Omental fat pad (tissue), 4 donors: ENCODE results near the gene NREP. TPM values are rescaled to one million over a fixed set of nuclear protein-coding genes. Genes with fewer than 3 reads are reported as not detected.
A peak's percentile ranks its signal among the peaks of the same experiment; 100 is the strongest.

ENCODE experiments used
- ATAC-seq: fragments of 150-250 bp; one replicate; pipeline ENCODE4 v1.9.1; 2016; ENCODE audit warnings: mild to moderate bottlenecking, moderate library complexity; ENCODE audit not compliant: low FRiP score
- DNase-seq: peaks from one replicate; pipeline ENCODE4 v3.0.0-alpha.2; 2019; ENCODE audit warnings: low spot score
- small RNA-seq: library from RNA; depleted of rRNA; stranded (forward); fragments of <200 nt; gene quantifications from one replicate; pipeline ENCODE3, GENCODE V24; 2016
- total RNA-seq, 4 donors: library from RNA; depleted of rRNA; stranded (reverse); fragments of >200 nt; gene quantifications; one replicate each; pipeline ENCODE4 v1.1.0, GENCODE V29; 2016
- TF ChIP-seq, protein P1 (sequence below), 3 donors: fragments of 450-650 bp; IDR thresholded peaks; one replicate each; pipeline ENCODE4 v1.5.1; 2016 to 2017; ENCODE audit warnings: antibody characterized with exemption in 3 of 3, mild to moderate bottlenecking in 3 of 3, moderate library complexity in 2 of 3

The NREP gene
- total RNA-seq, 4 donors from 2014 or later = 4.4 to 17.2 (median 6.8) TPM

DNA sequence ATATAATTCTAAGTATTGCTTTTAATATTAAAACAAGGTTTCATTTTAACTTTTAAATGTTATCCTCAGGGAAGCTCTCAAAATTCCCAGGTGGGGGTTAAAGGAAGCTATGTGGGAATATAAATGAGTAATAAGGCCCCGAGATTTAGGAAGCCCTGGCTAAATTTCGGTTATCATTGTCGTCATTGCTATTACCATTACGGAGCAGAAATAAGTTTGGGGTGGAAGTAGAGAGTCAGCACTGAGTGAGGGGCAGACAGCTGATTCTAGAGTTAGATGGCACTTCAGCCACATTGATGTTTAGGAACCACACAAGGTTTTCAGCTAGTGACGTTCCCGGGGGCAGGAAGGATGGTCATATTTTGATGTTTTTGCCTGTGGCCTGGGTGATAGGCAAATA lies 74.9 kb downstream of the NREP start:
- TF ChIP-seq, protein P1, sequence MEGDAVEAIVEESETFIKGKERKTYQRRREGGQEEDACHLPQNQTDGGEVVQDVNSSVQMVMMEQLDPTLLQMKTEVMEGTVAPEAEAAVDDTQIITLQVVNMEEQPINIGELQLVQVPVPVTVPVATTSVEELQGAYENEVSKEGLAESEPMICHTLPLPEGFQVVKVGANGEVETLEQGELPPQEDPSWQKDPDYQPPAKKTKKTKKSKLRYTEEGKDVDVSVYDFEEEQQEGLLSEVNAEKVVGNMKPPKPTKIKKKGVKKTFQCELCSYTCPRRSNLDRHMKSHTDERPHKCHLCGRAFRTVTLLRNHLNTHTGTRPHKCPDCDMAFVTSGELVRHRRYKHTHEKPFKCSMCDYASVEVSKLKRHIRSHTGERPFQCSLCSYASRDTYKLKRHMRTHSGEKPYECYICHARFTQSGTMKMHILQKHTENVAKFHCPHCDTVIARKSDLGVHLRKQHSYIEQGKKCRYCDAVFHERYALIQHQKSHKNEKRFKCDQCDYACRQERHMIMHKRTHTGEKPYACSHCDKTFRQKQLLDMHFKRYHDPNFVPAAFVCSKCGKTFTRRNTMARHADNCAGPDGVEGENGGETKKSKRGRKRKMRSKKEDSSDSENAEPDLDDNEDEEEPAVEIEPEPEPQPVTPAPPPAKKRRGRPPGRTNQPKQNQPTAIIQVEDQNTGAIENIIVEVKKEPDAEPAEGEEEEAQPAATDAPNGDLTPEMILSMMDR (IDR thresholded peaks at IDR 0.05) = no peak
- ATAC-seq = no peak
- no peak for DNase-seq

DNA sequence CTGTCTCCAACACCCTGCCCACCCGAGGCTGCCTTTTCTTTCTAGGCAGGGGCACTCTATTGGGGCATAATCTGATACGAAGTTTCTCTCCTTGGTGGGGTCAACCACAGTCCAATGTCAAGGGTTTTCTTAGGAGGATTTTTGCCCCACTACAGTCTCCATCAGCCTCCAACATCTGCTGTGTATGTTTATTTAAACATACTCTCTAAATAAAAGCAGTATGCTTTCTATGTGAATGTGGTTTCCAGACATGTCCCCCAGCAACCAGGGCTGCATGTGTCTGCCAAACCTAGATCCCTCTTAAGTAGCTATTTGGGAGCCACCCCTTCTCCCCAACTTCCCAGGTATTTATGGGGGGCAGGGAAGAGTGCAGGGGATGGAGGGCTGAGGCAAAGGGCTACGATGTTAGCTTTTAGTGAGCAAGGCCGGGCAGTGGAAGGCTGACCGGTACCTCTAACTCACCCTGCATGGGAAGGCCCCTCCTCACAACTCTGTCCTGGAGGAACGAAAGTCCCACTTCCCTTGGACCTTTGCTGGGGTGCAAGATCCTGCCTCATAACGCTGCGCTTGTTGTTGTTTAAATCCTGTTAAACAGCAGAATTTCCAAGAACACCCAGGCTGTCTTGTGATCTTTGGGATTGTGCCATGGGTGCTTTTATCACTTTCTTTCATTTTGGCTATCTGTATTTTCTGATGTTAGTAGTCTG lies 75.4 kb downstream of the NREP start:
- TF ChIP-seq, protein P1 (IDR thresholded peaks at IDR 0.05) = no peak
- ATAC-seq (peak; percentile 16), DNase-seq (no peak)

DNA sequence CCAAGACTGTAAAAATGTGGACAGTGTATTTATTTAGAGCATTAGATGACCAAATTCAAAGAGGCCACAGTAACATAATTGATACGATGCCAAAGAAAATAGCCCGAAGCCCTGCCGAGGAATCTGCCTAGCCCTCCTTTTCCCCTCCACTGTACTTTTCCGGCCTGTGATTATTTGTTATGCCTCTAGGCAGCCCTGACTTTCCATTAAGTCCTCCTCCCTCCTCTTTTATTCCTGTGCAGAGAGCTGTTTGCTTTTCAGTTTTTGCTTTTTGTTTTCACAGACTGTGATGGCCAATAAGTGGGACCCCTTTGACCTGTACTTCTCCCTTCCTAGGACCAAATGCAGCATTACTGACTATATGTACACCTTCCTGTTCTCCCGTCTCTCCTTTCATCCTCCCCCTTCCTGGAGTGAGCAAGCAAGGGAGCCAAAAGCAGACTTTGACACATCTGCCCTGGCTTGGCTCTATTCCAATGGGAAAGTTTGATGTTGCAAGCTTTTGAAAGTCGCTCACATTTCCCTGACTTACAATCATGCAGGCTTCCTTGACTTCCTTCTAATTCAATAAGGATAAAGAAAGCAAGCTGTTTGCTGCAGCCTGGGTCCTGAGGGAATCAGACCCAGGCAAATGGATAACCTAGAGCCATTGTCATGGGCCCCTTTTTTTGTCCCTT lies 76.1 kb downstream of the NREP start:
- ATAC-seq = peak; percentile 94
- TF ChIP-seq, protein P1 (IDR thresholded peaks at IDR 0.05) = no peak
- peak; percentile 54 for DNase-seq

DNA sequence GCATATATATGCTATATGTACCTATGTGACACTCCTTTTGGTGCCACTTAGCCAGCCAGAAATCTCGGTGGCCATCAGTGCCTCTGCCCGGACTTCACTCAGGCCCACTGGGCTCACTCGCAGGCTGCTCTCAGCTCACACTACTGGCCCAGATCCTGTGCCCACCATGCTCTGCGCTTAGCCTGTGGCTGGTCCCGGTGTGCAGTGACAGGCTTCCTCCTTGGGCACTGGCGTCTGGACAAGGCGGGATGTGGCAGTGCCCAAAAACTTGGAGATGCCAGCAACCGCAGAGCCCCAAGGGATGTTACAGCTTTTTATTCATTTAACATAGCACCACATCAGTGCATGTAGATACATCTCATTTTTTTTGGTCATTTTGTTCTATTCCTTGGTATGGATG lies 77.4 kb downstream of the NREP start:
- no peak for DNase-seq
- no peak for ATAC-seq
- TF ChIP-seq, protein P1 (IDR thresholded peaks at IDR 0.05) = no peak

Small RNA genes within 50 kb of the gene (small RNA-seq; reads per million reads assigned to genes)
- gene RN7SKP57 = not detected

Other genes with a start within 250 kb of the NREP start
- gene STARD4, start 244.7 kb downstream of the NREP start, total RNA-seq = 10 to 100 TPM in 3 of 4 donors, 1 to 10 TPM in 1; 7.3 to 27.3 (median 13.5) TPM